Central memory CD8-positive, alpha-beta T cell (primary cell): ENCODE results near the gene GPR161.

Experiments
- ATAC-seq: fragments of 150-1000 bp; cut with Tn5 transposase; replicated peaks from 2 replicates; pipeline ENCODE4 v1.10.0; 2022; ENCODE audit warnings: mild to moderate bottlenecking, moderate FRiP score, moderate number of reproducible peaks; ENCODE audit not compliant: poor library complexity, severe bottlenecking; ENCODE audit errors: extremely low read depth
- DNase-seq, 2 donors: peaks; one replicate each; pipeline ENCODE4 v3.0.0; 2021; ENCODE audit warnings: low spot score in 2 of 2
- H3K27ac Mint-ChIP-seq: one replicate; pipeline ENCODE4 v1.8.0; 2022; ENCODE audit warnings: low read depth, mild to moderate bottlenecking, moderate library complexity, mixed read lengths
- H3K27me3 Mint-ChIP-seq: one replicate; pipeline ENCODE4 v1.8.0; 2022; ENCODE audit warnings: mixed read lengths
- H3K36me3 Mint-ChIP-seq: one replicate; pipeline ENCODE4 v1.8.0; 2022; ENCODE audit warnings: mild to moderate bottlenecking, moderate library complexity, mixed read lengths; ENCODE audit not compliant: insufficient read depth
- H3K4me1 Mint-ChIP-seq: one replicate; pipeline ENCODE4 v1.8.0; 2022; ENCODE audit warnings: mixed read lengths
- H3K4me3 Mint-ChIP-seq: one replicate; pipeline ENCODE4 v1.8.0; 2022; ENCODE audit warnings: mild to moderate bottlenecking, moderate library complexity, mixed read lengths
- H3K9me3 Mint-ChIP-seq: one replicate; pipeline ENCODE4 v1.8.0; 2022; ENCODE audit warnings: mixed read lengths

Gene GPR161

DNA sequence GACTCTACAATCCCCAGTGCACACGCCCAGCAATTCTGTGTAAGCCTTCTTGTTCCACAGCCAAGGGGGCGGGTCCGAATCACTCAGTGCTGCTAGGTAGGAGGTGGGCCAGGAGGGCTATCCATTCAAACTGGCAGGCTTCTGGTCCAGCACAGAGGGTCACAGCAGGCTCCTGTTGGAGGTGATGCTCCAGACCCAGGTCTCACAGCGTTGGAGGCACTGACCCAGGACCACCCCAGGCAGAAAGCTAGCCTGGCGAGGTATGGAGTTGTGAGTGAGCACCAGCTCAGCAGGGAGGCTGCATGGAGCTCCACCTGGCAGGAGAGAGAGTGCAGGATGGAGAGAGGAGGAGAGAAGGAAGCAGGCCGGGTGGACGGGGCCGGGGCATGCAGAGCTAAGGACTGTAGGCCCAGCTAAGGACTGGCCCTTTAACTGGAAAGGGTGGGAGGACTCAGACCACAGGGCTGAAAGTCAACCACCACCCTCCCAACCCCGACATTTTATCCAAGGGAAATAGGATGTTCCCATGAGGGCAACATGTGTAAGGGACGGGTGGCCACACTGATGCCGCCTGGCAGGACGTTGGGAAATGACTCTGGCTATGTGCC lies 38.7 kb downstream of the GPR161 start:
- Mint-ChIP-seq H3K27me3 (peaks cover 18% of the 10 kb centered on the region), H3K4me3 (no peak overlapping the region), H3K4me1 (no peaks in the 10 kb centered on the region), H3K9me3 (no peaks in the 10 kb centered on the region), H3K27ac (no peak overlapping the region), H3K36me3 (no peaks in the 10 kb centered on the region)
- ATAC-seq: no peak
- no peak for DNase-seq

DNA sequence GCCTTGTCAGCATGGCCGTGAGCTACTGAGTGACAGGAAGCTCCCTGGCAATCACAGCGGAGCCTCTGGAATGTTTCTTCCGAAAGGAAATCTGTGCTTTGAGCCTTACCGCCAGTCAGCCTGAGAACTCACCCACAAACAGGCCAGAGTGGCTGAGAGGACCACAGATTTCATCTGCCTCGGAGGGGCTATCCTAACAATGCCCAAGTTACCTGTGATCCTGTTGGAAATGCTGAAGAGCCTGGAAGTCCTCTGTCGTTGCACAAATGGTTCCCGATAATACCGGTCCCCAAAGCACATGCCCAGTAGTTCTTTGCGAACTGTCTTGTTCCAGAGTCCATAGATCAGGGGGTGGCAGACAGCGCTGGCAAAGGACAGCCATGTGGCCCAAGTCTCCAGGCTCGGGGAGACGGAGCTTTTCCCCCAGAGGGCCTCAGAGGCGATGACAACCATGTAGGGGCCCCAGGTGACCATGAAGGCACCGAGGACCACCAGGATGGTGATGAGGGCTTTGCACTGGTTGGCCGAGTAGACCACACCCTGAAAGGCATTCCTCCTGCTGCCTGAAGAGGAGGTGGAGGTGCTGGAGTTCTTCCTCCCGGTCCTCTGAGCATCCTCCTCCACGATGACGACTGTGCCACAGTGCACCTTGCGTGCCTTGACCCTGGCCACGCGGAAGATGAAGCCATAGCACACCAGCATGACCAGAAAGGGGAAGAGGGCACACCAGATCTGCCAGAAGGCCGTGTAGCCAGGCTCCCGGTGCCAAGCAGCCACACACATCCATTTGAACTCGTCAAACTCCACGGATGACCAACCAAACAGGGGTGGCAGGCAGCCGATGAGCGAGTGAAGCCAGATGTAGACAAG lies 40.2 kb downstream of the GPR161 start:
- DNase-seq: no peak
- Mint-ChIP-seq H3K4me1 (no peaks in the 10 kb centered on the region), H3K36me3 (no peaks in the 10 kb centered on the region), H3K4me3 (no peak overlapping the region), H3K27ac (no peak overlapping the region), H3K27me3 (peaks cover 17% of the 10 kb centered on the region), H3K9me3 (no peaks in the 10 kb centered on the region)
- ATAC-seq: no peak

DNA sequence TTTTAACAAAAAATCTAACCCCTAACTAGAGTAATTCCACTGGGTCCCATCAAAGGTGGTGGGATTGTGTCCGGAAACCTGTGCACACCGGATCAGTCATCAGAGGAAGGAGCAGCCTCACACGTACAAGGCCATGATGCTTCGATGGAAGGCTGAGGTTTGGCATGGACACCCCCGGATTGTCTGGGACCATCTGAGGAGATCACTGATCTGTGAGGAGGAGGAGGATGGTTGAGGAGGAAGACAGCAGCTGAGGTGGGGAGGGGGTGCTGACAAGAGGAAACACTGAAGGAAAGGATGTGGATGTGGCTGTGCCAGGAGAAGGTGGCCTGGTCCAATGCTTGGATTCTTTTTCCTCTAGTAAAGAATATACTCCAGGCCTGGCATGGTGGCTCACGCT lies 41.3 kb downstream of the GPR161 start:
- no peak overlapping the region for H3K4me3 Mint-ChIP-seq
- peaks cover 24% of the 10 kb centered on the region for H3K27me3 Mint-ChIP-seq
- no peaks in the 10 kb centered on the region for H3K9me3 Mint-ChIP-seq
- no peaks in the 10 kb centered on the region for H3K4me1 Mint-ChIP-seq
- ATAC-seq (no peak), DNase-seq (no peak)
- no peak overlapping the region for H3K27ac Mint-ChIP-seq
- H3K36me3 Mint-ChIP-seq: no peaks in the 10 kb centered on the region

DNA sequence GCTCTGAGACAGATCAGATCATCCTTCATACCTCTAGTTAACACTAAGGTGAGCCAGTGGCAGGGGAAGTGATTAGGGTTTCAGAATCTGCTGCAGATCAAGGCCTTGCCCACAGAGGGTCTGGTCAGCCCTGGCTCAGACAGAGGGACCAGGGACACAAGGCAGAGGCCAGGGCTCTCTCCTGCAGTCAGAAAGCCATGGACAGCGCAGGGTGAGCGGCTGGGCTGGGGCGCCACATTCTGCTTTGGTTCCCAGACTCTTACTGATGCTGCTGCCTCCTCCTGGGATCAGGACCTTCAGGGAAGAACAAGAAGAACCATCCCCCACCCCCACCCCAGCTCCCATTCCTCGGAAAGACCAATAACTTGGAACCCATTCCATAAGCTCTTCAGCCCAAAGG lies 43.1 kb downstream of the GPR161 start:
- Mint-ChIP-seq H3K9me3 (no peaks in the 10 kb centered on the region), H3K4me1 (no peaks in the 10 kb centered on the region), H3K27me3 (peaks cover 27% of the 10 kb centered on the region), H3K4me3 (no peak overlapping the region), H3K36me3 (no peaks in the 10 kb centered on the region), H3K27ac (no peak overlapping the region)
- DNase-seq (no peak), ATAC-seq (no peak)

DNA sequence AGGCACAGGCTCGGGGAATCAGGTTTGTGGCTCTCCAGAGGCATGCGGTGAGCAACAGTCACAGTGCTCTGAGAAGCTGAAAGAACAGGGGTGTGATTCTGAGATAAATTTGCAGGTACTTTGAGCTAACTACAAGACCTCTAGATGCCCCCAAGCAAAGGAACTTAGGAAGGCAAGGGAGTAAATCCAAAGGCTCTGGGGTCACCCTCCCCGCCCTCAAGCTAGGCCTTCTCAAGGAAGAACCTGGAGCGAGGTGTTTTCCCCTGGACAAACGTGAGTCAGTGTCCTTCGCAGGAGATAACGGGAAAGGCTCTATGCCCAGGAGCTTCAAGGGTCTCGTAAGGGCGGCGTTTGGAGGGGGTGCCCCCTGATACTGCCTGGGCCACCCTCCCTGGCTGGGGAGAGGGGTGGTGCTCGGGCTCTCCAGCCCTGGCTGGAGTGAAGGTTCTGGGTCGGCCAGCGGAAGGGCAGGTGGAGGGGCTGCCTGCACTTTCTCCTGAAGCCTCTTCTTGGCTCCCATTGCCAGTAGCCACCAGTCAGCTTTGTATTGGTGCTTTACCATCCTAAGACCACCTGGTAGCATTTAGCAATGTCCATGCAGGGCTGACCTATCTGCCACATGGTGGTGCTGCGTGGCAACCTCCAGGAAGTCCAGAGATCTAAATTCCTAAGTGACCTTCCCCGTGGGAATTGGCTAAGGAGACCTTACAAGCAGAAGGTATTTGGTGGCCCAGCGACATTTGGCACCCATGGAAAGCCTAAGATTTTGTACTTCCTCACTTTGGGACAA lies 44.0 kb downstream of the GPR161 start:
- no peak for DNase-seq
- Mint-ChIP-seq H3K9me3 (no peaks in the 10 kb centered on the region), H3K36me3 (no peaks in the 10 kb centered on the region), H3K4me1 (no peaks in the 10 kb centered on the region), H3K27me3 (peaks cover 27% of the 10 kb centered on the region), H3K27ac (no peak overlapping the region), H3K4me3 (no peak overlapping the region)
- no peak for ATAC-seq

DNA sequence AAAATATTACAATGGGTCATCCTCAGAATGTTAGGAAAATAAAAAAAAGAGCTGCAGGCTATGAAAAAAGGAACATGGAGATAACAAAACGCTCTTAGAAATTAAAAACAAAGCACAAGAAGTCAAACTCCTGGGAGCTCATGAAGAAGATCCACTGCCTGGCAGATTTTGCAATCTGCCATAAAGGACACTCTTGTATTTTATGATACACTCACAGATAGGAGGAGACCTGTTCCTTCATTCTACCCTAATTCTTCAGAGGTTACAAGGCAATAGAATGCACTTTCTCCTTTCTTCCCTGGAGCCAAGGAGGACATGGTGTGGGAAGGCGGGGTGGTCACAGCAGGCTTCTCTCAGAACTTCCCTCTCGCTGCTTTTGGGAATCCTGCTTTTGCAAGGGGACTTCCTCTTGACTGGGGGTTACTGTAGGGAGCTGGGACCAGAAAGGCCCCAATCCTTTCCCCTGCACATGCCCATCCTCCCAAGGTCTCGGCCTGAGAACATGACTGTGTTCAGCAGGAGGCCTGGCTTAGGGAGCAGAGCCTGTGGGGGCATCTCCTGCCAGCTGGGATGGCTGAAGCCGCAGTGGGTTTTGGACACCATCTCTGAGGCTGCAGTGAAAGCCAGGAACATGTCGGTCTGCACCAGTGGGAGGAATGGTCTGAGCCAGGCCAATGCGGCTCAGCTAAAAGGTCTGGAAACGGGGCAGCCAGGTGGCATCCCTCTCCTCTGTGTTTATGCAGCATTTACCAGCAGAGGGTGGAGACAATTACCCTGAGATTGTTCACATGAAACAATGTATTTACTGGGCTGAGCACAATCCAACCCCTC lies 44.8 kb downstream of the GPR161 start:
- Mint-ChIP-seq H3K27ac (no peak overlapping the region), H3K9me3 (no peaks in the 10 kb centered on the region), H3K36me3 (no peaks in the 10 kb centered on the region), H3K4me3 (no peak overlapping the region), H3K27me3 (peaks cover 27% of the 10 kb centered on the region), H3K4me1 (no peaks in the 10 kb centered on the region)
- DNase-seq: no peak
- no peak for ATAC-seq

DNA sequence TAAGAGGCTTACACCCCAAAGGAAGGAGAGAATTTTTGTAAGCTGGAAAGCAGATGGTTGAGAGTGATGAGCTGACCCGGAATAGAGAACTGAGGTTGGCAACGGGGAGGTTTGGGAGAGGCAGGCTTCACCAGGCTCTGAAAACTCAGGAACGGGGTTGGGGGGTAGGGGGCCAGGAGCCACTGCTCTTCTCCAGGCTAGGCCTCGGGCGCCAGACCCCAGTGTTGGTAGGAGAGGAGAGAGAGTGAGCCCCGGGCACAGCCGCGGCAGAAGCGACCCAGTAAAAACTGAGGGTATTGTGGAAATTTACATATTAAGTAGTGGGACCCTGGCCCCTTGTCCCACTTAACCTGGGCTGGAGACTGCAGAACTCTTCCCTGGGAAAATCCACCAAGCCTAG lies 45.7 kb downstream of the GPR161 start:
- peaks cover 27% of the 10 kb centered on the region for H3K27me3 Mint-ChIP-seq
- ATAC-seq (no peak), DNase-seq (no peak)
- H3K36me3 Mint-ChIP-seq: no peaks in the 10 kb centered on the region
- no peaks in the 10 kb centered on the region for H3K9me3 Mint-ChIP-seq
- H3K4me3 Mint-ChIP-seq: no peak overlapping the region
- H3K27ac Mint-ChIP-seq: no peak overlapping the region
- H3K4me1 Mint-ChIP-seq: no peaks in the 10 kb centered on the region

DNA sequence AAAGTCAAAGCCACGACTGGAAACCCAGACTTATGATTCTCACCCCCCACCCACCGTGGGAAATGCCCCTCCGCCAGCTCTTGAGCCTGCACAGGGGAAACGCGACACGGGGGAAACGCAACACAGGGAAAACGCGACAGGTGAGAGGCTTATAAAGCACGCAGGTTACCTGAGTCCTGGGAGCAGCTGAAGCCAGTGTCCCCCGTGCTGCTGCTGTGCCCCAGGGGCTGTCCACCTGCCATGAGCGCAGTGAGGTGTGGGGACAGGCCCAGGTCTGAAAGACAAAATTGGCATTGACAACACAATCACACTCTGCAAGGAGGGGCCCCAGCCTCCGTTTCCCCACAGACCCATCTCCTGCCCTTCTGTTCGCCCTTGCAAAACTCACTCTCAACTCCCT lies 46.3 kb downstream of the GPR161 start:
- no peak overlapping the region for H3K27ac Mint-ChIP-seq
- DNase-seq (no peak), ATAC-seq (no peak)
- H3K4me3 Mint-ChIP-seq: no peak overlapping the region
- no peaks in the 10 kb centered on the region for H3K36me3 Mint-ChIP-seq
- H3K27me3 Mint-ChIP-seq: peaks cover 27% of the 10 kb centered on the region
- H3K9me3 Mint-ChIP-seq: no peaks in the 10 kb centered on the region
- no peaks in the 10 kb centered on the region for H3K4me1 Mint-ChIP-seq

DNA sequence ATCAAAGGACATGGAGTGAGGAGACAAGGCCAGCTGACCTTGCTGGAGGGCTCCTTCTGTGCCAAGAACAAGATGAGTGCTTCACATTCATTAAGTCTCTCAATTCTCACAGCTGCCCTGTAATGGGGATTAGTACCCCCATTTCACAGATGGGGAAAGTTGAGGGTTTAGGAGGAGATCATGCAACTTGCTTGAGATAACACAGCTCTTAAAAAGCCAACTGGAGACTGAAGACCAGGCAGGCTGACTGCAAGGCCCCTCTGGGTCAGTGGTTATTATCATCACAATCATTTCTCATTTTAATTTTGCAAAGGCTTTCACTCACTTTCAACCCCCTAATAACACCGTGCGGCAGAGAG lies 46.8 kb downstream of the GPR161 start:
- Mint-ChIP-seq H3K36me3 (no peaks in the 10 kb centered on the region), H3K27me3 (peaks cover 25% of the 10 kb centered on the region), H3K27ac (no peak overlapping the region), H3K4me1 (no peaks in the 10 kb centered on the region), H3K9me3 (no peaks in the 10 kb centered on the region), H3K4me3 (no peak overlapping the region)
- DNase-seq (no peak), ATAC-seq (no peak)

DNA sequence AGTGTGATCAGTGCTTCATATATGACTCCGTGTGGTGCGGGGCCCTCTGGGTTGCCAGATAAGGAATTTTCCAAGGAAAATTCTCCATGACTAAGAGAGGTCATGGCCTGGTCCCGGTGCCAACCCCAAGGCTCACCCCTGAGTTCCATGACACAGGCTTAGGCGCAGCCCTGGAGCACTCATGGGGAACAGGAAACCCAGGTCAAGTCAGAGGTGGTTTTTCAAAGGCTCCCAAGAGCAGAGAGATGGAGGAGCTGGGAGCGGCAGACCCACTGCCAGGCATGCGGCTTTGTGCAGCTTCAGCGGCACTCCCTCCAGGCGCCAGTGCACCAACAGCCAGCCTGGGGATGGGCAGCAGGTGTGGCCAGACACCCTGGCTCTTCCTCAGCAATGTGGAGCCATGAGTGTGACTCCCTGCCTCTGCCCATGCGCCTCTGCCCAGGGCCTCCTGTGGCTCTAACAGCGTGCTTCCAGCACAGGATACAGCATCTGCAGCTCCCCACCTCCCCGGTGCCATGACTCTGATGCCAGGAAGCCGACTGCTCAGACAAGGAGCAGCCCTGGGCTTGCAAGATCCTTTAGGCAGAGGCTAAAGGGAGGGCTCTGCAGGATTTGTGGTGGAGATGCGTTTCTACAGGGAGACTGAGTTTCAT lies 47.3 kb downstream of the GPR161 start:
- Mint-ChIP-seq H3K4me1 (no peaks in the 10 kb centered on the region), H3K27ac (no peak overlapping the region), H3K36me3 (no peaks in the 10 kb centered on the region), H3K4me3 (no peak overlapping the region), H3K27me3 (peaks cover 20% of the 10 kb centered on the region), H3K9me3 (no peaks in the 10 kb centered on the region)
- ATAC-seq (no peak), DNase-seq (no peak)

DNA sequence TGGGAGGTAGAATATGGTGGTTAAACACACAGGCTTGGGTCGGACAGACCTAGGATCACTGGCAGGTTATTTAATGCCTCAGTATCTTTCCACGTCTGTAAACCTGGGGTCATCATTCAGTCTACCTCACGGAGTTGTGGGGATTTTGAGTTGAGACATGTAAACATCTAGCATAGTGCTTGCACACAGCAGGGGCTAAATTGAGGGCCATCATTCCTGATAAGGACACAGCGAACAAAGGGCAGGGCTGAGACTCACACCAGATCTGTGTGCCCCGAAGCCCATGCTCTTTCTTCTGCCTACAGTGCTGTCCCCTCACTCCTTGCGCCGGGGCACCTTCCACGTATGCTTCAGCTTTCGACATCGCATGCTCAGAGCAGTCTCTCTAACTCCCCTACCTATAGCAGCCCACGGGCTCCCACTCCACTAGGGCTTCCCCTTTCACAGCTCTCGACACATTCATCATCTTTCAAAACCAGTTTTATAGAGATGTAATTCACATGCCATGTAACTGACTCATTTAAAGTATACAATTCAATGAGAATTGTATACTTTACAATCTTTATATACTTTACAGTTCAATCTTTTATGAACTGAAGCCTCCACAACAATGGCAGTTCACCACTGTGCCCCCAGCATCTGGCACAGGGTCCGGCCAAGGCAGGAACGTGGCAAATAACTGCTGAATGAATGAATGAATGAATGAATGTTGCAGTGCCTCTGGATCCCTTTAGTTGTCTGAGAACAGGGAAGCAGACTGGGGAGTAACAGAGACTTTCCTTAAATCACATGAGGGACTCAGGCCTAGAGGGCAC lies 48.0 kb downstream of the GPR161 start:
- H3K27ac Mint-ChIP-seq: no peak overlapping the region
- H3K4me1 Mint-ChIP-seq: no peaks in the 10 kb centered on the region
- no peaks in the 10 kb centered on the region for H3K9me3 Mint-ChIP-seq
- H3K4me3 Mint-ChIP-seq: no peak overlapping the region
- no peaks in the 10 kb centered on the region for H3K36me3 Mint-ChIP-seq
- no peak for ATAC-seq
- H3K27me3 Mint-ChIP-seq: peaks cover 13% of the 10 kb centered on the region
- DNase-seq: no peak
